ENCODE data around the gene IKZF2. TPM values are rescaled to one million over a fixed set of nuclear protein-coding genes. Genes with fewer than 3 reads are reported as not detected.
A peak's percentile ranks its signal among the peaks of the same experiment; 100 is the strongest.

The IKZF2 gene
- total RNA-seq, 1 experiment from 2014 or later = 3.0 TPM

DNA sequence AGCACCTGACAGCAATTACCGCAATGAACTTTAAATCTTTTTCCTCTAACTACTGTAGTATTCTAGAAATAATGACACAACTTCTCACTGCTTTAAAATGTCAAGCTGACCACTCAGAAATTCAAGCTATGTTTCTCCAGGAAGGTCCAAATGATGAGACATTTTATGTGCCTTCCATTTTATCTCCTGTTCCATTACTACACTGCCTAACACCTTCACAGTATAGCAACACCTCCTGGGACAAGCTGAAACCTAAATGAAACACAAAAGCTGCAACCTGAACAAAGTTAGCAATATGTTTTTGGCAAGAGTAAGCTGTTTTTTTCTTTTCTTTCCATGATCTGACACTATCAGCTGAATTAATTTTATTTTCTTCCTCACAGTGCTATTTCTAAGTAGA is 81.9 kb downstream of the IKZF2 start:
- Histone ChIP-seq H2BK5ac (ENCODE audit: insufficient read length, low read length) (no peak overlapping the region), H3K14ac (ENCODE audit: insufficient read depth, low read length) (no peak overlapping the region), H3K23ac (ENCODE audit: insufficient read length, low read depth, low read length) (no peak overlapping the region), H4K20me1 (ENCODE audit: control insufficient read depth, insufficient read depth, insufficient read length) (no peaks in the 10 kb centered on the region), H3K23me2 (ENCODE audit: insufficient read length, low read depth, low read length, poor library complexity, severe bottlenecking) (no peaks in the 10 kb centered on the region), H3K18ac (ENCODE audit: insufficient read length, low read depth, low read length) (no peak overlapping the region), H3T11ph (ENCODE audit: low read length) (no peak overlapping the region), H4K8ac (replicated peaks; ENCODE audit: insufficient read length, low read depth, low read length) (no peak overlapping the region), H3K27me3 (ENCODE audit: insufficient read depth, low read length) (no peaks in the 10 kb centered on the region), H3K56ac (ENCODE audit: insufficient read length, low read depth, low read length) (no peak overlapping the region), H2AK5ac (ENCODE audit: insufficient read length, low read length) (no peak overlapping the region), H3K4me1 (ENCODE audit: insufficient read depth, low read length) (no peaks in the 10 kb centered on the region), H3K4me2 (ENCODE audit: insufficient read depth, insufficient read length, low read length) (no peak overlapping the region), H2BK15ac (ENCODE audit: low read depth, low read length) (no peak overlapping the region), H3K27ac (ENCODE audit: insufficient read length, low read depth, low read length) (no peak overlapping the region), H3K79me2 (ENCODE audit: insufficient read depth, low read length) (no peaks in the 10 kb centered on the region), H2BK120ac (ENCODE audit: low read depth, low read length, poor library complexity, severe bottlenecking) (no peak overlapping the region), H2BK20ac (ENCODE audit: low read depth, low read length, poor library complexity, severe bottlenecking) (no peak overlapping the region), H2AFZ (ENCODE audit: low read length) (no peak overlapping the region), H4K91ac (ENCODE audit: insufficient read length, low read depth, low read length) (no peak overlapping the region), H3K79me1 (ENCODE audit: insufficient read depth, low read depth, low read length, poor library complexity, severe bottlenecking) (no peaks in the 10 kb centered on the region), H4K5ac (ENCODE audit: insufficient read length, low read depth, low read length) (no peak overlapping the region), H3K9ac (ENCODE audit: extremely low read depth, insufficient read length, low read length) (no peak overlapping the region), H3K9me3 (ENCODE audit: control insufficient read depth, low read depth, low read length) (no peaks in the 10 kb centered on the region), H2BK12ac (ENCODE audit: insufficient read length, low read depth, low read length) (no peak overlapping the region), H3K4ac (ENCODE audit: low read depth, low read length) (no peak overlapping the region)
- Mint-ChIP-seq H3K4me3 (no peak overlapping the region), H3K4me1 (peaks cover 21 to 23% of the 10 kb centered on the region in 2 experiments), H3K36me3 (ENCODE audit: insufficient read depth in 1 of 3, low read depth in 3 of 3) (no peaks in the 10 kb centered on the region), H3K27me3 (ENCODE audit: low read depth) (no peaks in the 10 kb centered on the region), H3K9me3 (no peaks in the 10 kb centered on the region), H3K27ac (peak overlapping the region in 1 of 3 experiments; percentile 73; a peak in 2 of 7 replicates)
- TF ChIP-seq, protein P1, sequence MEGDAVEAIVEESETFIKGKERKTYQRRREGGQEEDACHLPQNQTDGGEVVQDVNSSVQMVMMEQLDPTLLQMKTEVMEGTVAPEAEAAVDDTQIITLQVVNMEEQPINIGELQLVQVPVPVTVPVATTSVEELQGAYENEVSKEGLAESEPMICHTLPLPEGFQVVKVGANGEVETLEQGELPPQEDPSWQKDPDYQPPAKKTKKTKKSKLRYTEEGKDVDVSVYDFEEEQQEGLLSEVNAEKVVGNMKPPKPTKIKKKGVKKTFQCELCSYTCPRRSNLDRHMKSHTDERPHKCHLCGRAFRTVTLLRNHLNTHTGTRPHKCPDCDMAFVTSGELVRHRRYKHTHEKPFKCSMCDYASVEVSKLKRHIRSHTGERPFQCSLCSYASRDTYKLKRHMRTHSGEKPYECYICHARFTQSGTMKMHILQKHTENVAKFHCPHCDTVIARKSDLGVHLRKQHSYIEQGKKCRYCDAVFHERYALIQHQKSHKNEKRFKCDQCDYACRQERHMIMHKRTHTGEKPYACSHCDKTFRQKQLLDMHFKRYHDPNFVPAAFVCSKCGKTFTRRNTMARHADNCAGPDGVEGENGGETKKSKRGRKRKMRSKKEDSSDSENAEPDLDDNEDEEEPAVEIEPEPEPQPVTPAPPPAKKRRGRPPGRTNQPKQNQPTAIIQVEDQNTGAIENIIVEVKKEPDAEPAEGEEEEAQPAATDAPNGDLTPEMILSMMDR (conservative IDR thresholded peaks at IDR 0.05) = no peak
- no CpG with 5 or more reads among the region's 1 CpG for WGBS (ENCODE audit: extremely low coverage, insufficient read length, low lambda C conversion rate)
- no peak for DNase-seq
